GM12891 (cell line): ENCODE data around the gene TBC1D32.

Experiments used
- POLR2A ChIP-seq: IDR thresholded peaks from 2 replicates; pipeline ENCODE4 v1.6.1; 2011; ENCODE audit warnings: low read depth, low read length, control low read depth
- POLR2AphosphoS5 ChIP-seq: IDR thresholded peaks from 2 replicates; pipeline ENCODE4 v1.6.1; 2011; ENCODE audit warnings: low read depth, low read length, control low read depth

- TF ChIP-seq POLR2AphosphoS5 (no peak), POLR2A (no peak)
Measured at GRCh38 chr6:121321282-121321681, 13.0 kb downstream of the TBC1D32 start.
